GM18909 (cell line): Measurements from ENCODE around the gene DLG4.
A peak's percentile ranks its signal among the peaks of the same experiment; 100 is the strongest.

ENCODE experiments used
- ATAC-seq: cut with Tn5 transposase; IDR thresholded peaks from one replicate; pipeline ENCODE4 v1.9.1; 2021; ENCODE audit warnings: mild to moderate bottlenecking; ENCODE audit not compliant: unreplicated experiment, poor library complexity

DLG4 gene

DNA sequence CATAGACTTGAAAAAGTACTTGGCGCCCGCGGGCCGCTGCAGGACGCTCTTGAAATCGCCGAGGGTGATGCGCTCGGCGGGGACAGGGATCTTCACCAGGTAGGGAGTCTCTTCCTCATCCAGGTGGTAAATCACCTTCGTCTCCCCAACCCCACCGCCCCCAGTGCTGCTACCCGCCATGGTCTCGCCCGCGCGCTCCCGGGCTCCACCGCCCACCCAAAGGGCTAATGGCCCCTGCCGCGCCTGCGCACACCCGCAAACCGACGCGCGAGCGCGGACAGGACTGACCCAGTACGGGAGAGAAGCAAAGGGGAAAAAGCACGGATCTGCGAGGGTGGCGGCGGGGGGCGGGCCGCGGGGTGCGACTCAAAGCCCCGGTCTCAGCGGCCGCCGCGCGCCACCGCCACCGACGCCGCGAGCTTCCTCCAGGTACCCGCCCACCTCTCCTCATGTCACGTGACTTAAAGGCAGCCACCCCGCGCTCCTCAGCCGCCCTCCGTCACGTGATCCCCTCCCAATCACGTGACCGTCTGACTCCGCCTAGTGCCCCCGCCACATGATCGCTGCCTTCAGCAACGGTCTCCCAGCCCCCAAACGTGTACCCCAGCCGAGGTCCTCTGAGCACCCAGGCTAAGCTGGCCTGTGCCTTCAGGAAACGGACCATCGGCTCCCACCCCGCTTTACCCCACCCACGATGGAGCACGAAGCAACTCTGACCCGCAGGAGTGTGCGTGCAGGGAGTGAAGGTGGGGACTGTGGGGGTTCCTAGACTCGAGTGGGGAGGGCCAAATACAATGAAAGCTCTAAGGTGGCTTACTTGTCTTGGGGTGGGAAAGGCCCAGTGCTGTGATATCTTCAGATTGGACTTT lies 14.7 kb upstream of the DLG4 start, which contains the start of gene DVL2:
TSS of gene DVL2 (minus strand) at position 435 of the 869 bp plus-strand sequence. CDS start at position 180, 255 bp downstream.
- ATAC-seq: peak; percentile 60

DNA sequence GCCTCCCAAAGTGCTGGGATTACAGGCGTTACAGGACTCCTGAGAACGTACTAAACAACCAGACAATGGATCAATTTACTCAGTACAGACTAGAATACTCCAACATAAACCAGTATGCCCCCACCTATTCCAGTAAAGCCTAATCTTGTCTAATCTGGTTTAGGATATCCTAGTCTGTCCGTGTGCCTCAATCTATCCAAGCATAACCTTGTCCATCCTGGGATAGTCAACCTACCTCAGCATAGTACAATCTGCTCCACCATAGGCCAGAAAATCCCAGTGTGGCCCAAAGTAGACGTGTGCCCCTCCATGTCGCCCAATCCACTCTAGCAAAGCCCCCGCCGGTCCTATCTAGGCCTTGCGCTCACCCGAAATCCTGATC lies 14.1 kb upstream of the DLG4 start:
- no peak for ATAC-seq

DNA sequence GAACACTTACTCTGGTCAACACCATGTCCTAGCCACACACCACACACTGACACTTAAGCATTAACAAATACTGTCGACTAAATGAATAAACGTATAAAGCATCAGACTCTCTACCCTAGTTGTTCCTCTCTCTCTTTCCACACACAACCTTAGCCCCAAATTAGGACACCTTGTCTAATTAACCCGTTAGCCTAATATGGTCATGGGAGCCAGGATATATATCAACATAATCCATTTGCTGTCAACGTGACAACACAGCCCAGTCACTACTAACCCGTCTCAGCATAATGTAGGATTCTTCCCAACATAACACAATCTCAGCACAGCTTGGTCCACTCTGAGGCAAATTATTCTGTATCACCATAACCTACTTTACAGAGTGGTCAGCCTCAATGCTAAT lies 12.5 kb upstream of the DLG4 start:
- no peak for ATAC-seq

DNA sequence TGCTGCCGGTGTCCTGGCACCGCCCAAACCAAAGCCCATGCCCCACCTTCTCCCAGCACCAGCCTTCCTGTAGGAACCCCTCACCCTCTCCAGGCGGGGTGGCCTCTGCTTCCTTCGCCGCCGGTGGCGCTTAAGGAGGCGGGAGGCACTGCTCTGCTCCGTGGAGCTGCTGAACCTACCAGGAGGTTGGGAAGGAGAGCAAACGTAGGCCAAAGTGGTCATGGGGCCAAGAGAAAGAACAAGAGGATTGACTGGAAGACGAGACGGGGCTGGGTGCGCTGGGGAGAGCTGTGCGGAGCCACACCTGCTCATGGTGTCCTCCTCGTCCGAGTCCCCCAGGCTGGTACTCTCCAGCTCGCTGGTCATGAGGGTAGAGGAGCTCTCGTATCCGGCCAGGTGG lies 9.9 kb upstream of the DLG4 start:
- ATAC-seq: no peak

DNA sequence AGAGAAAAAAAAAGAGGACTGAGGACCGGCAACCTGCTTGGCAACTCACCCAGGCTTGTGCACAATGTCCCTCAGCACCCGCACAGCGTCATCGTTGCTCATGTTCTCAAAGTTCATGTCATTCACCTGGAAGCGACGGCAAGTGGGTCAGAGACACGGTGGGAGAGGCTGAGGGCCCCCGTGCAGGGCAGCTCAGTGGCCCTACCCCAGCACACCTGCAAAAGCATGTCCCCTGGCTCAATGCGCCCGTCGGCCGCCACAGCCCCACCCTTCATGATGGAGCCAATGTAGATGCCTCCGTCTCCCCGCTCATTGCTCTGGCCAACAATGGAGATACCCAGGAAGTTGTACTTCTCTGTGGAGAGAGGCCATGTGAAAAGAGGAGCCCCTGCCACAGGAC lies 9.3 kb upstream of the DLG4 start:
- ATAC-seq: no peak

DNA sequence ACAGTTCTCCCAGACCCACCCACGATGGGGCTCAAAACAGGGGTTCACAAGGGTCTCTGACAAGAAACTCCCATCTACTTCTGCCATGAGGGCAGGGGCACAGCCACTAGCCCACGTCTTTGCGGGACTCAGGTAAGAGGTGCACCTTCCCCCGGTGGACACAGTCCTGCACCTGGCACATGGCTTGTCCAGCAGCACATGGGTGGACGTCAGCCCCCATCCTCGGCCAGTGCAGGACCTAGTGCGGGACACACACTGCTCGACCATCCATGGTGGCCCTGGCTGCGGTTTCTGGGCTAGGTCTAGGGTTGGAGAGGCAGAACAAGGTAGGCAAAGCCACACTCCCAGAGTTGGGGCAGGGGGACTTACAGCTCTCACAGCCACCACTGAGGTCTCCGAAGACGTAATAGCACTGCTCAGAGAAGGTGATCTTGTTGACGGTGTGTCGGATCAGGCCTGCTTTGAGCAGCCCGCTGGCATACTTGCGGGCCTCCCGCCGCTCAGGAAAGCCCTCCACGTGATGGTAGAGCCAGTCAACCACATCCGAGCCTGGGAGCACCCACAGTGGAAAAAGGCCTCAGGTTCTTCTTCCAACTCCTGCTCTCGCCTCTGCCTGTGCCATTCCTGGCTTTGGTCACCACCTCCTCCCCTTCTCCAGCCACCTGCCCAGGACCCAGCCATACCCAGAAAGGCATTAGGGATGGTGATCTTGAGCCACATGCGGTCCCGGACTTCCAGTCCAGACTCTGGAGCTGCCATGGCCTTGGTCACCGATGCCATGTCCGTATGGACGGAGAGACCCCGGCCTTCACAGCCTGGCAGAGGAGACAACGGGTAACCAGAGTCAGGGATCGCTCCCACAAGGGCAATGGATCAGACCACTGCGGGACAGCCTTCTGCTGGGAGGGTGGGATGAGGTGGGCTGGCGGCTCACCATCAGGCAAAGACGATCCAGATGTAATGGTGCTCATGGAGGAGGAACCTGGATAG lies 7.4 kb upstream of the DLG4 start:
- no peak for ATAC-seq

DNA sequence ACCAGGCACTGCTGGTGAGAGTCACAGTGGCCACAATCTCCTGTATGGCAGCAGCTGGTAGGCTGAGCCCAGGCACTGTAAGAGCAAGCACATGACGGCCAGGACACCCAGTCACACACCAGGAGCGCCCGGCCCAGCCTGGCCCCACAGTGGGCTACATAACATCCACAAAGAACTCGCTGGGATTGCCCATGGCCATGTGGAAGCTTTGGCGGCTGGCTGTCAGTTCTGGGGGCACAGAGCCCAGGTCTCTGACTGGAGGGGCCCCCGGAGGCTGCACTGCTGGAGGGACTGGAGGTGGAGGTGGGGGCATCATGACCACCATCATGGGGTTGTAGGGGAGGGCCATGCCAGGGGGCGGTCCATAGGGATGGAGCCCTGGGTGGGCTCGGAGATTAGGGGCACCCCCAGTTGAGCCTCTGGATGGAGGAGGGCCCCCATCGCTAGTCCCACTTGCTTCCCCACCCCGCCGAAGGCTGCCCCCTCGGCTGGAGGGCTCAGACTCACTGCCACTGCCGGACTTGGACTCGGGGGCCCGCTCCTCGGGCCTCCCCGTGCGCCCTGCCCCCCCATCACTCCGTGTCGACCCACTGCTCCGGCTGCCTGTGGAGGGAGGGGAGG lies 6.2 kb upstream of the DLG4 start:
- no peak for ATAC-seq

DNA sequence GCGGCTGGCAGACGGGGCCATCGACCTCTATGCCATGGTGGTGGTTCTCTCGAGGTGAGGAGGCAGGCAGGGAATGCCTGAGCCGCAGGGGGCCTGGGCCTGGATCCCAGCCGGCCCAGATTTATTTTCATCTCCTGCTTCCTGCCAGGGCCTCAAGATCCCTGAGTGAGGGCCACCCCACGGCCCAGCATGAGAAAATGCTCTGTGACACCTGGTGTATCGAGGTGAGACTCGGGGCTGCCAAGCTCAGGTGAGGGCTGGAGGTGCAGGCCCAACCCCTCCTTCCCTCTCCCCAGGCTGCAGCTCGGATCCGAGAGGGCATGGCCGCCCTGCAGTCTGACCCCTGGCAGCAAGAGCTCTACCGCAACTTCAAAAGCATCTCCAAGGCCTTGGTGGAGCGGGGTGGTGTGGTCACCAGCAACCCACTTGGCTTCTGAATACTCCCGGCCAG lies 5.0 kb upstream of the DLG4 start:
- no peak for ATAC-seq

DNA sequence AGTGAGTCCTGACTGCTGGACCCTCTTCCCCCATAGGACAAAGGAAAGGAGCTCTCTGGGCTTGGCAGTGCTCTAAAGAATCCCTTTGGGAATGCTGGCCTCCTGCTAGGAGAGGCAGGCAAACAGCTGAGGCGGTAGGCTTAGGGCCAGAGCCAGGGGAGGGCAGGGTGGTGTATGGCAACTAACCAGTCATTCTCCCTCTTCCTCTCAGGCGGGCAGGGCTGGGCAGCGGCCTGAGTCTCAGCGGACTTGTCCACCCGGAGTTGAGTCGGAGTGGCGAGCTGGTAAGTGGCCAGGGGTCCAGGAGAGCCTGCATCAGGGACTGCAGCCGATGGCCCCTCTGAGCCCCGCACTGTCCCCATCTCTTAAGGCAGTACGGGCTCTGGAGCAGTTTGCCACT lies 4.5 kb upstream of the DLG4 start:
- no peak for ATAC-seq

DNA sequence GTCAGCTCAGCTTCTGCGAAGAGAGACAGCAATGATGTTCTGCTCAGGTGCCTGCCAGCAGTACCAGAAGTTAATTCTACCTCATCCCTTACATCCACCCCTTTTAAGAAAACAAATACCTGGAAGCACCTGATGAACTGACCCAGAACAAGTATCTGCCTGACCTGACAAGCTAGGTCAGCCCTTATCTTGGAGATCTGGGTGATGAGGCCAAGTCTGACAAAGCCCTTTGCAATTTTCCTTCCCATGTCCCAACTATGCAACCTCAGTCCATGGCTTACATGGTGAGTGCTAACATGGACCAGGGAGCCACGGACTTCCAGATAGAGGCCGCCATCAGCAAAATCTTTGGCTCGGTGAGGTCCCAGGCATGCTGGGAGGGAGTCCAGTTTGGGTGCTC lies 3.7 kb upstream of the DLG4 start:
- ATAC-seq: no peak

DNA sequence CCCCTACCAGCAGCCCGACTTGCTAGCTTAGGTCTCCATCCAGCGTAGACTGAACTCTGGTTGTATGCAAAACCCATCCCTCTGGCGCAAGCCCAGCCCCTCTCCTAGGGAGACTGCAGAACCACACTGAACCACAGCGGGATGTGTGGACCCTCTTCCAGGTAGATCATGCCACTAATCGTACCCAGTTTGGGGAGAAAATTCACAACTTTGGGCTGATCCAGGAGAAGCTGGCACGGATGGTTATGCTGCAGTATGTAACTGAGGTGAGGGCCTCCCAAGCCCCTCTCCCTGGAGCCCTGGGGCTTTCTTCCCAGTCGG lies 3.3 kb upstream of the DLG4 start:
- ATAC-seq: no peak

DNA sequence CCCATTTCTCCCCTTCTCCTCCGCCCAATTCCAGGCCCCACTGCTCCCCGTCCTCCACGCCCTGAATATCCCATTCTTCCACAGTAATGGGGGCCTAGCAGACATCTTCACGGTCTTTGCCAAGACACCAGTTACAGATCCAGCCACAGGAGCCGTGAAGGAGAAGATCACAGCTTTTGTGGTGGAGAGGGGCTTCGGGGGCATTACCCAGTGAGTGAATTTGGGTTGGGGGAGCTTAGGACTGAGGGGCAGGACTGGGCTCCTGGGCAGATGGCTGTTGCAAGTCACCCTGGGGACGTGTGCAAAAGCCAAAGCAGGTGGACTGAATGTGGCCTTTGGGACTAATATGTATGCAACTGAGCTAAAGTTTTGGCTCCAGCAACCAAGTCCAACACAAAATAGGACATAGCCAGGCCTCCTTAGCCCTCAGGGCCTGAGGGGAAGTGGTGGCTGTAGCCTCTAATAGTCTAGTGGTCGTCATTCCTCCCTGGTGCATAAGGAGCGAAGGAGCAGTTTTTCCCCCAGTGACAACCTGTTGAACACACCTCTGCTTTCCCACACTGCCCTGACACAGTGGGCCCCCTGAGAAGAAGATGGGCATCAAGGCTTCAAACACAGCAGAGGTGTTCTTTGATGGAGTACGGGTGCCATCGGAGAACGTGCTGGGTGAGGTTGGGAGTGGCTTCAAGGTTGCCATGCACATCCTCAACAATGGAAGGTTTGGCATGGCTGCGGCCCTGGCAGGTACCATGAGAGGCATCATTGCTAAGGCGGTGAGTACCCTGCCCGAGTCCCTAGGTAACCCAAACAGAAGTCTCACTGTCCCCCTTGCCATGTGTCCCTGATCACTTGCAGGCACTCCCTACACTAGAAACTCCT lies 2.7 kb upstream of the DLG4 start:
- ATAC-seq: no peak

DNA sequence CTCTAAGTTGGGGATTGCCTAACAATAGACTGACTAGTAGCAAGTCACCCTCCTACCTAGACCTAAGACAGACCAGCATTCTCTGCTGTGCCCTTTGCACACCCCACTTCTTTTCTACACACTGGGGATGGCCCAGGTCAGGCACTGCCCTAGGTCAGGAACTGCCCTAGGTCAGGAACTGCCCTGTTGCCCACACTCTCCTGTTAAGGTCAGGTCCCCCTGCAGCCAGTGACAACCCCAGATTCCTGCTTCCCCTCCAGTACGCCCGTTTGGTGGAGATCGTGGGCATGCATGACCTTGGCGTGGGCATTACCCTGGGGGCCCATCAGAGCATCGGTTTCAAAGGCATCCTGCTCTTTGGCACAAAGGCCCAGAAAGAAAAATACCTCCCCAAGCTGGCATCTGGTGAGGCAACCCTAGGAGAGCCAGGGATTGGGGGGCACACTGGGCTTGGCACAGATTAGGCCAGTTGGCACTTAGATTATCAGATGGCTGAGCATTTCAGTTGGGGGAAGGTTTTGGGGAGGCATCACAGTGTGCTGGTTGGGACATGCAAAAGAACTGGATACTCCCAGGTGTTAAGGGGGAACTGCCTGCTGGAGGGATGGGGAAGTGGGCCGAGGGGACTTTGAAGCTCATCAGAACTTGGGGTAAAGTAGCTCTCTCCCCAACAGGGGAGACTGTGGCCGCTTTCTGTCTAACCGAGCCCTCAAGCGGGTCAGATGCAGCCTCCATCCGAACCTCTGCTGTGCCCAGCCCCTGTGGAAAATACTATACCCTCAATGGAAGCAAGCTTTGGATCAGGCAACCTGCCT lies 1.8 kb upstream of the DLG4 start:
- ATAC-seq: no peak

DNA sequence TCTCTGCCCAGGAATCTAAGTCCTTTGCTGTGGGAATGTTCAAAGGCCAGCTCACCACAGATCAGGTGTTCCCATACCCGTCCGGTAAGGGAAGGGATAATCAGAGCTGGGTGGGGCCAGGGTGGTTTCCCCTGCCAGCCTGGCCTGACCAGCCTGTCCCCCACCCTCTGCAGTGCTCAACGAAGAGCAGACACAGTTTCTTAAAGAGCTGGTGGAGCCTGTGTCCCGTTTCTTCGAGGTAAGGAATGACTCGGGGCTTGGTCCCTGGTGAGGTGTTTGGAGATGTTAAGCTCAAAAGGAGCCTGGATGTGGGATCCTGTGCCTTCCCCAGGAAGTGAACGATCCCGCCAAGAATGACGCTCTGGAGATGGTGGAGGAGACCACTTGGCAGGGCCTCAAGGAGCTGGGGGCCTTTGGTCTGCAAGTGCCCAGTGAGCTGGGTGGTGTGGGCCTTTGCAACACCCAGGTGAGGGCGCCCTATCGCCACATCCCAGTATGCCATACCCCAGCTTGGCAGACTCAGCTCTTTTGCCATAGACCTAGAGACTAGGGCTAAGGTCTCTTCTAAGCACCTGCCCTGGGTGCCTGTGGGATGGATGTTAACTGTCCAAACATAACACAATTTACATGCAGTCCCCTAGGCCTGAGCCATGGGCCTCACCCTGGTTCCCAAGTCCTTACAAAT lies 1.1 kb upstream of the DLG4 start:
- ATAC-seq: no peak

DNA sequence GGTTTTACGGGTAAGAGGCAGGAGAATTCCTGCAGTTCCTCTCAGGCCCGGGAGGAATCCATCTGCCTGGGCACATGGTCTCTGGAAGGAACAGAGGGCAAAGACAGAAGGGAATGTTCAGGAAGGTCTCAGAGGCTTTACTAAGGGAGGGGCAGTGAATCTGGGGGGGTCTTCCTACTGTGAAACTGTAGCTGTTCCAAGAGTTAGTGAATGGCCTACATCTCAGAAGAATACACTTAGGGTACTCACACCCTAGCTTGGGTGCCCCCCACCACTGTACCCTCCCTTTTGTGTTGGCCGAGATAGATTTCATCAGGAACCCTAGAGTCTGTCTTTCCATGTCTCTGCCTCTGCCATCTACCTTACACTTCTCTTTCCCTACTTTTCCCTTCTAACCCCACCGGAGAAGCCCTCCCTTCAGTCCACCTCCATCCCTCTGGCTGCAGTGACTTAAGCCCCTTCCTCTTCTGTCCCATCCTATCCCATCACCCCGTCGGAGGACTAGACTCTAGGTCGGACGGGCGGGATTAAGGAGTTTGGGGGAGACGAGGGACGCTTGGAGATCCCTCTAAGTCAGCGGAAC lies 316 bp downstream of the DLG4 start:
- no peak for ATAC-seq

DNA sequence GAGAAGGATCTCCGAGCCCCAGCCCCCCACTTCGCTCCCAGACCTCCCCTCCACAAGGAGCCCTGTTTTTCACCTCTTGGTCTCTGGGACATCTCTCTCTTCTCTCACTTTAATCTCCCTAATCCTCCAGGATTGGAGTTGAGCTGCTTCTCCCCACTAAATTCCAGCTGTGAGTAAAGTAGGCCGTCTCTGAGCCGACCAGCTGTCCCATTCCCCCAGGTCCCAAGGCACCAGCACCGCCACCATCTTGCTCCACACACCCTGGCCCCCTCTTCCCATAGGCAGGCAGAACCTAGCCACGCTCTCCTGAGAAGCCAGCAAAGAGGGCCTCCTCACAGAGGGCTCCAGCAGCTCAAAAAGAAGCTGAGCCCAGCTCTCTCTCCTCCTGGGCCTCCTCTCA lies 878 bp downstream of the DLG4 start:
- ATAC-seq: no peak

DNA sequence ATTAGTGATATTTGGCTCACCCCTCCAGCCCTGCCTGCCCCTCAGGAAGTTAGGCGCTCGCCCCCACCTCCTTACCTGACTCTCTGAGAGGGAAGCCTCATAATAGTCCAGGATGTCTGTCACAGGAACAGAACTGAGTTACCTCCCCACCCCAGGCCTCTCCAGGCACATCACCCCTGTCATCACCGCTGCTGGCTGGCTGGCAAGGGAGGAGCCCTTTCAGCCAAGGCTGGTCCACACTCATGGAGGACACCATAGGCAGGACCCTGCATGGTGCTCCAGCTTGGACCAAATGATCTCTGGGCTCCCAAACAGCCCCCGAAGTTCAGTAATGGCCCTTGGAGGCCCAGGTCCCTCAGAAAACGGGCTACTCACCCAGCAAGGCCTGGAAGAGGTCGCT lies 1.5 kb downstream of the DLG4 start:
- ATAC-seq: no peak
